HFFc6 (cell line): ENCODE results near the gene DNAJC18. TPM values are rescaled to one million over a fixed set of nuclear protein-coding genes. Genes with fewer than 3 reads are reported as not detected.

Source experiments
- DNase-seq: peaks from one replicate; pipeline ENCODE4 v3.0.0-alpha.2; 2018
- H3K27ac Mint-ChIP-seq: 2 replicates; pipeline ENCODE4 v1.8.0; 2020; ENCODE audit warnings: mild to moderate bottlenecking, mixed read lengths
- H3K27me3 Mint-ChIP-seq: 2 replicates; pipeline ENCODE4 v1.8.0; 2021; ENCODE audit warnings: mild to moderate bottlenecking, moderate library complexity, mixed read lengths; ENCODE audit not compliant: insufficient read depth
- H3K36me3 Mint-ChIP-seq: 2 replicates; pipeline ENCODE4 v1.8.0; 2021; ENCODE audit warnings: low read depth, mixed read lengths
- H3K4me1 Mint-ChIP-seq: 2 replicates; pipeline ENCODE4 v1.8.0; 2020; ENCODE audit warnings: low read depth, mixed read lengths
- H3K4me3 Mint-ChIP-seq: 2 replicates; pipeline ENCODE4 v1.8.0; 2020; ENCODE audit warnings: mild to moderate bottlenecking, moderate library complexity, mixed read lengths
- H3K9me3 Mint-ChIP-seq: 2 replicates; pipeline ENCODE4 v1.8.0; 2020; ENCODE audit warnings: mild to moderate bottlenecking, mixed read lengths
- total RNA-seq, 6 experiments: library from RNA; stranded (reverse); fragmentation: NEBNext Ultra II Directional; extraction: Animal tissue kit (Norgen Biotek cat#: 25700); gene quantifications; 2 replicates in 1 of 6; 3 replicates in 5 of 6; pipeline ENCODE4 v1.2.3, GENCODE V29; 2021
- TF ChIP-seq, protein P1 (sequence below): fragments of 200-600 bp; sonication (generic); IDR thresholded peaks from 2 replicates; pipeline ENCODE4 v1.5.0; 2021; ENCODE audit warnings: antibody characterized with exemption, mild to moderate bottlenecking

DNAJC18 gene
- total RNA-seq, 6 experiments from 2014 or later = 14.3 to 19.9 (median 18.2) TPM

GRCh38 chr5:139430015-139430414 lies 9.3 kb downstream of the DNAJC18 start:
- Mint-ChIP-seq H3K4me1 (peaks cover 20% of the 10 kb centered on the region), H3K27ac (no peak overlapping the region), H3K27me3 (no peaks in the 10 kb centered on the region; the same call in 1 of the 2 replicates), H3K9me3 (no peaks in the 10 kb centered on the region), H3K36me3 (peaks cover 5% of the 10 kb centered on the region; the same call in 1 of the 2 replicates), H3K4me3 (no peak overlapping the region)
- no peak for DNase-seq
- TF ChIP-seq, protein P1, sequence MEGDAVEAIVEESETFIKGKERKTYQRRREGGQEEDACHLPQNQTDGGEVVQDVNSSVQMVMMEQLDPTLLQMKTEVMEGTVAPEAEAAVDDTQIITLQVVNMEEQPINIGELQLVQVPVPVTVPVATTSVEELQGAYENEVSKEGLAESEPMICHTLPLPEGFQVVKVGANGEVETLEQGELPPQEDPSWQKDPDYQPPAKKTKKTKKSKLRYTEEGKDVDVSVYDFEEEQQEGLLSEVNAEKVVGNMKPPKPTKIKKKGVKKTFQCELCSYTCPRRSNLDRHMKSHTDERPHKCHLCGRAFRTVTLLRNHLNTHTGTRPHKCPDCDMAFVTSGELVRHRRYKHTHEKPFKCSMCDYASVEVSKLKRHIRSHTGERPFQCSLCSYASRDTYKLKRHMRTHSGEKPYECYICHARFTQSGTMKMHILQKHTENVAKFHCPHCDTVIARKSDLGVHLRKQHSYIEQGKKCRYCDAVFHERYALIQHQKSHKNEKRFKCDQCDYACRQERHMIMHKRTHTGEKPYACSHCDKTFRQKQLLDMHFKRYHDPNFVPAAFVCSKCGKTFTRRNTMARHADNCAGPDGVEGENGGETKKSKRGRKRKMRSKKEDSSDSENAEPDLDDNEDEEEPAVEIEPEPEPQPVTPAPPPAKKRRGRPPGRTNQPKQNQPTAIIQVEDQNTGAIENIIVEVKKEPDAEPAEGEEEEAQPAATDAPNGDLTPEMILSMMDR = no peak

GRCh38 chr5:139426203-139426885 lies 13.0 kb downstream of the DNAJC18 start:
- Mint-ChIP-seq H3K36me3 (peaks cover 7% of the 10 kb centered on the region), H3K4me1 (peaks cover 19% of the 10 kb centered on the region), H3K4me3 (no peak overlapping the region), H3K9me3 (no peaks in the 10 kb centered on the region), H3K27me3 (no peaks in the 10 kb centered on the region; the same call in 1 of the 2 replicates), H3K27ac (0 out of 2 replicates have a peak overlapping the region, but pooled peaks have one; percentile 12)
- DNase-seq = no peak
- TF ChIP-seq, protein P1 = no peak

GRCh38 chr5:139425497-139425896 lies 13.8 kb downstream of the DNAJC18 start:
- TF ChIP-seq, protein P1 = no peak
- H3K4me1 Mint-ChIP-seq = peaks cover 18% of the 10 kb centered on the region
- H3K27me3 Mint-ChIP-seq = no peaks in the 10 kb centered on the region; the same call in 1 of the 2 replicates
- H3K27ac Mint-ChIP-seq = no peak overlapping the region
- no peak overlapping the region for H3K4me3 Mint-ChIP-seq
- H3K36me3 Mint-ChIP-seq = peaks cover 4% of the 10 kb centered on the region
- no peak for DNase-seq
- no peaks in the 10 kb centered on the region for H3K9me3 Mint-ChIP-seq

DNA sequence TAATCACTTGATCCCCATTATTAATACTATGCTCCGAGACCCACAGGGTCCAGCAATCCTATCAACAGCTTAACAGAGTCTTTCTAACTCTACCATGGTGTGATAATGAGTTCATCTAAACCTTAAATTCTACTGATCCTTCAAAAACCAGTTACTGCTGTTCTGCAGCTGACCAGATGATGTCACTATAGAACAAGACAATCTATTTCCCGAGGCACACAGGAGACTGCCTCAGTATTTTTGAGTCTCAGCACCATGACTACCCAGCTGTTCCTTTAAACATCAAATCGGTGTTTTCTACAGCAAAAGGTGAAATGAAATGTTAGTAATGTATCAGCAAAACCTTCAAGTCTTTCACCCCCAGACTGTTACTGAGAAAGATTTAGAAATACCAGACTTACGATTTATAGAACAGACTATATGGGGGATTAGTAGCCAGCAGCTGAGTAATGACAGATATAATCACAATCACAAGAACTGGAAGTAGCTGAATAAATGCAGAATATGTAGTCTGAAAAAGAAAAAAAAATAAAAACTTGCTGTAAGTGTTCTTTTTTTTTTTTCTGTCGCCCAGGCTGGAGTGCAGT lies 16.9 kb downstream of the DNAJC18 start:
- H3K27ac Mint-ChIP-seq = peak overlapping the region; percentile 82
- no peaks in the 10 kb centered on the region for H3K9me3 Mint-ChIP-seq
- no peak overlapping the region for H3K4me3 Mint-ChIP-seq
- no peaks in the 10 kb centered on the region; the same call in 1 of the 2 replicates for H3K27me3 Mint-ChIP-seq
- DNase-seq = peak; percentile 73
- peaks cover 10% of the 10 kb centered on the region for H3K36me3 Mint-ChIP-seq
- TF ChIP-seq, protein P1 = peak; percentile 85
- peaks cover 26% of the 10 kb centered on the region for H3K4me1 Mint-ChIP-seq

- Mint-ChIP-seq H3K4me1 (peaks cover 16% of the 10 kb centered on the region), H3K4me3 (no peak overlapping the region), H3K27ac (no peak overlapping the region), H3K27me3 (no peaks in the 10 kb centered on the region; the same call in 1 of the 2 replicates), H3K36me3 (peaks cover 10% of the 10 kb centered on the region), H3K9me3 (no peaks in the 10 kb centered on the region)
- DNase-seq = no peak
- TF ChIP-seq, protein P1 = no peak
These were observed 19.8 kb downstream of the DNAJC18 start for GRCh38 chr5:139419226-139420192.
